ENCODE data around the gene TBX4. TPM values are rescaled to one million over a fixed set of nuclear protein-coding genes. Genes with fewer than 3 reads are reported as not detected.
"Not testable (repeated sequence)": the region's sequence is repeated elsewhere in the genome, so short reads cannot be mapped to it uniquely, and the experiment has no call there.

The TBX4 gene
- polyA plus RNA-seq, 6 donors from 2014 or later, result not detected

DNA sequence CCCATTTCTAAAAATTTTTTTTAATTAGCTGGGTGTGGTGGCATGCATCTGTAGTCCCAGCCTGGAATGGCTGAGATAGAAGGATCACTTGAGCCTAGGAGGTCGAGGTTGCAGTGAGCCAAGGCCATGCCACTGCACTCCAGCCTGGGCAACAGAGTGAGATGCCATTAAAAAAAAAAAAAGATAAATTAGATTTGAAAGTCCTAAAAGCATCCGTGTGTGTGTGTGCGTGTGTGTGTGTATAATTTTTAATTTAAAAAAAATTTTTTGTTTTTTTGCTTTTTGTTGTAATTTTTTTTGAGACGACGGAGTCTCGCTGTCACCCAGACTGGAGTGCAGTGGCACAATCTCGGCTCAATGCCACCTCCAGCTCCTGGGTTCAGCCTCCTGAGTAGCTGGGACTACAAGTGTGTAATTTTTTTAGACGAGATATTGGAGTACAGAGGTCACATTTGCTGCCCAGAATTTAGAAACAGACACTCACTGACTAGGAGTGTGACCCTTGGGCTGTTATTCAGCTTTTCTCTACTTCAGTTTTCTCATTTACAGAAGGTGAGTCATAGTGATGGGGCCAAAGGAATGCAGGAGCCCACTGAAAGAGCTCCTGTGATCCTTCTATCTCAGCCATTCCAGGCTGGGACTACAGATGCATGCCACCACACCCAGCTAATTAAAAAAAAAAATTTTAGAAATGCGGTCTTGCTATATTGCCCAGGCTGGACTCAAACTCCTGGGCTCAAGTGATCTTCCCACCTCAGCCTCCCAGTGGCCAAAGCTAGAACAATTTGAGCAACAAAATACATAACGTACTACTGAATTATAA is 25.5 kb upstream of the TBX4 start:
- no peak for DNase-seq
- Mint-ChIP-seq H3K4me1 (no peaks in the 10 kb centered on the region), H3K36me3 (no peaks in the 10 kb centered on the region), H3K9me3 (peaks cover 0 to 9% (median 0%) of the 10 kb centered on the region in 7 donors), H3K27me3 (peaks cover 32 to 61% (median 46%) of the 10 kb centered on the region in 3 donors), H3K4me3 (peak overlapping the region in 1 of 8 donors; percentile 33), H3K27ac (no peak overlapping the region)
- no peak for ATAC-seq (ENCODE audit: low read depth in 2 of 2)

- H3K4me1 Mint-ChIP-seq, result no peaks in the 10 kb centered on the region
- peaks cover 31 to 57% (median 42%) of the 10 kb centered on the region in 3 donors for H3K27me3 Mint-ChIP-seq
- DNase-seq (no peak), ATAC-seq (ENCODE audit: low read depth in 2 of 2) (no peak)
- peaks cover 0 to 9% (median 0%) of the 10 kb centered on the region in 7 donors for H3K9me3 Mint-ChIP-seq
- no peaks in the 10 kb centered on the region for H3K36me3 Mint-ChIP-seq
- H3K27ac Mint-ChIP-seq, result no peak overlapping the region
- no peak overlapping the region for H3K4me3 Mint-ChIP-seq
Observed at GRCh38 chr17:61427567-61427966, 24.7 kb upstream of the TBX4 start.

- Mint-ChIP-seq H3K36me3 (peaks cover 0 to 1% of the 10 kb centered on the region in 2 donors), H3K27me3 (peaks cover 33 to 60% (median 34%) of the 10 kb centered on the region in 3 donors), H3K9me3 (peaks cover 0 to 11% (median under 1%) of the 10 kb centered on the region in 7 donors), H3K4me1 (no peaks in the 10 kb centered on the region), H3K4me3 (no peak overlapping the region), H3K27ac (no peak overlapping the region)
- DNase-seq, result no peak
- ATAC-seq (ENCODE audit: low read depth in 2 of 2), result no peak
Observed at GRCh38 chr17:61429274-61429673, 22.9 kb upstream of the TBX4 start.

- peaks cover 0 to 16% (median 6%) of the 10 kb centered on the region in 7 donors for H3K9me3 Mint-ChIP-seq
- not testable (repeated sequence) for H3K4me3 Mint-ChIP-seq; ATAC-seq (ENCODE audit: low read depth in 2 of 2); H3K27ac Mint-ChIP-seq; H3K4me1 Mint-ChIP-seq; DNase-seq; H3K36me3 Mint-ChIP-seq
- H3K27me3 Mint-ChIP-seq, result peaks cover 33 to 60% (median 35%) of the 10 kb centered on the region in 3 donors
Observed at GRCh38 chr17:61429831-61430230, 22.4 kb upstream of the TBX4 start.

DNA sequence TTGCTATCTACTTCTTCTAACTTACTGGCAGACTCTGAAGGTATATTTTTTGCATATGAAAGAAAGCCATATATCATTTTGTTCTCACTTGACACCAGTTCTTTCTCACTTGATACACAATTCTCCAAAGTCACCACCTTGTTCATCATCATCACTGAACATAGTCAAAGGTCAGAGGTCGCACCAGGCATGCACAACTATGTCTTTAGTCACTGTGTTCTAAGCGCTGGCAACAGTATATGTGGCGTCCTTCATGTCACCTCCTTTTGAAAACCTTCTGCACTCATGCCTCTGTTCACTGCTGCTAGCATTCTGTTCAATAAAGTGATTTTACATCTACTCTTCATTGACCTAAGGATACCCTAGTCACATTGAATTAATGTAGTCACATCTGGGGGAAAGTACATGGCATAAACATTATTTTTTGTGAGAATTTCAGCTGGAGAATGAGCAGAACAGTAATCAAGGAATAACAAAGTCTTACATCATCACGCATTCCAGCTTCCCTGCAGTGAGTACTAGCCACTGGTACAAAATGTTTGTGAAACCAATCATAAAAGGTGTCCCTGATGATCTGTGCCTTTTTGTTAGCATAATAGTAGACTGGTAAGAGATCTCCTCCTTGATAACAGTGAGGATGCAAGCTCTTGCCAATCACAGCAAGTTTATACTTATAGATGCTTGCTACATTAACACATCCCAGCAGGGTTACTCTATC is 20.5 kb upstream of the TBX4 start:
- ATAC-seq (ENCODE audit: low read depth in 2 of 2), result no peak
- H3K9me3 Mint-ChIP-seq, result peaks cover 0 to 35% (median 18%) of the 10 kb centered on the region in 7 donors
- no peaks in the 10 kb centered on the region for H3K4me1 Mint-ChIP-seq
- no peak for DNase-seq
- H3K4me3 Mint-ChIP-seq, result no peak overlapping the region
- peaks cover 34 to 58% (median 46%) of the 10 kb centered on the region in 3 donors for H3K27me3 Mint-ChIP-seq
- no peak overlapping the region for H3K27ac Mint-ChIP-seq
- peaks cover 0 to 17% of the 10 kb centered on the region in 2 donors for H3K36me3 Mint-ChIP-seq

DNA sequence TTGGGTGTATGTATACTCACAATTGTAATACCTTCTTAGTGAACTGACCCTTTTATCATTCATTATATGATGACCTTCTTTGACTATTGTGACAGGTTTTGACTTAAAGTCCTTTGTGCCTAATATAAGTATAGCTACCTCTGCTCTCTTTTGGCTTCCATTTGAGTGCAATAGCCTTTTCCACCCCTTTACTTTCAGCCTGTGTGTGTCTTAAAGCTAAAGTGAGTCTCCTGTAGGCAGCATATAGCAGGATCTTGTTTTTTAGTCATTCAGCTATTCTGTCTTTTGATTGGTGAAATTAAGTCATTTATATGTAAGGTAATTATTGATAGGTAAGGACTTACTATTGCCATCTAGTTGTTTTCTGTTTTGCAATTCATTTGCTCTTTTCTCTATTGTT is 15.9 kb upstream of the TBX4 start:
- H3K36me3 Mint-ChIP-seq, result peaks cover 7 to 51% of the 10 kb centered on the region in 2 donors
- no peaks in the 10 kb centered on the region for H3K4me1 Mint-ChIP-seq
- H3K4me3 Mint-ChIP-seq, result no peak overlapping the region
- DNase-seq, result no peak
- H3K9me3 Mint-ChIP-seq, result peaks cover 19 to 61% (median 37%) of the 10 kb centered on the region in 7 donors
- no peak for ATAC-seq (ENCODE audit: low read depth in 2 of 2)
- H3K27ac Mint-ChIP-seq, result no peak overlapping the region
- peaks cover 60 to 80% (median 76%) of the 10 kb centered on the region in 3 donors for H3K27me3 Mint-ChIP-seq

GRCh38 chr17:61436995-61437704 is 15.1 kb upstream of the TBX4 start:
- no peak for DNase-seq
- Mint-ChIP-seq H3K4me1 (no peaks in the 10 kb centered on the region), H3K9me3 (peaks cover 19 to 65% (median 37%) of the 10 kb centered on the region in 7 donors), H3K4me3 (no peak overlapping the region), H3K27ac (no peak overlapping the region), H3K27me3 (peaks cover 60 to 81% (median 76%) of the 10 kb centered on the region in 3 donors), H3K36me3 (peaks cover 7 to 51% of the 10 kb centered on the region in 2 donors)
- ATAC-seq (ENCODE audit: low read depth in 2 of 2), result no peak

DNA sequence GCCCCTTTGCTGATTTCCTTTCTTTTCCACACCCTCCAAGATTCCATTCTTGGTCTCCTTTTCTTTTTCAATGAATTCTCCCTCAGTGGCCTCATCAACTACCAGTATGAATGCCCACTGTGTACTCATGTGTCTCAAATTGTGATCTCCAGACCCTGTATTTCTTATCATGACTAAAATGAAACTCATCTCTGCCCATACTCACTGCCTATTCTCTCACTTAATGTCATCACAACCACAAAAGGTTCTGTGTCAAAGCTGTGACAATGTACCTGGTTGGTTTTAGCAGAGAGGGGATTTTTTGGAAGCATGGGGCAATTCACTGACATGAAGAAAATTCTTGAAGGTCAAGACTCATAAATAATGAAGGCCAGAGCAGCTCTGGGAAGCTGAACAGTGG is 11.5 kb upstream of the TBX4 start:
- peaks cover 16 to 50% (median 25%) of the 10 kb centered on the region in 7 donors for H3K9me3 Mint-ChIP-seq
- no peak overlapping the region for H3K27ac Mint-ChIP-seq
- H3K36me3 Mint-ChIP-seq, result peaks cover 7 to 35% of the 10 kb centered on the region in 2 donors
- H3K27me3 Mint-ChIP-seq, result peaks cover 55 to 82% (median 79%) of the 10 kb centered on the region in 3 donors
- no peak for DNase-seq
- no peaks in the 10 kb centered on the region for H3K4me1 Mint-ChIP-seq
- no peak for ATAC-seq (ENCODE audit: low read depth in 2 of 2)
- no peak overlapping the region for H3K4me3 Mint-ChIP-seq

GRCh38 chr17:61441507-61441906 is 10.7 kb upstream of the TBX4 start:
- Mint-ChIP-seq H3K9me3 (peaks cover 10 to 42% (median 19%) of the 10 kb centered on the region in 7 donors), H3K27me3 (peaks cover 56 to 87% (median 79%) of the 10 kb centered on the region in 3 donors), H3K36me3 (peaks cover 7 to 35% of the 10 kb centered on the region in 2 donors)
- DNase-seq; H3K27ac Mint-ChIP-seq; H3K4me3 Mint-ChIP-seq; ATAC-seq (ENCODE audit: low read depth in 2 of 2); H3K4me1 Mint-ChIP-seq: not testable (repeated sequence)

DNA sequence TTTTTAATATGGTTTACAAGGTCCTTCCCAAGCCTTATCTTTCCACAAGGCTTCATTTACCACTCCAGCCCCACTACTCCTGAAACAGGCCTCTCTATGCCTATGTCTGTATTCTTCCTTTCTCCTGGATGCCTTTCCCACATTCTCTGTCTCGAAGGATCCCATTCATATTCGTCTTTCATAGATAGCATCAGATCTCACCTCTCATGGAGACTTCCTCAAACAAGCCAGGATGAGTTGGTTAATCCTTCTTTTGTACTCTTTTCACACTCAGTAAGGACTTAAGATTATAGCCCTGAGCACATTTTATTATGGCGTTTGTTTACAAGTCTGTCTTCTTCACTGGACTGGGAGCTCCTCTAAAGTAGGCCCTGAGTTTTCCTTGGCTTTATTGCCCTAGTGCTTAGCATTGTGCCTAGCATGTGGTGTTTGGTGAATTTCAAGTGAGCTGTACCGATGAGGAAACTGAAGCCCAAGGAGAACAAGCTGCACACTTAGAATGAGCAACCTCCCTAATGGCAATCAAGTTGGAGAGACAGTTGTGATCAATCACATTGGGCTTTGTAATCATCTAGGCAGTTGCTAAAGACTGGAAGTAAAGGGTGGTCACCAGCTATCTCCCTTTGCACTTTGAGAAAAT is 10.0 kb upstream of the TBX4 start:
- Mint-ChIP-seq H3K4me1 (no peaks in the 10 kb centered on the region), H3K36me3 (peaks cover 3 to 29% of the 10 kb centered on the region in 2 donors), H3K9me3 (peaks cover 7 to 34% (median 15%) of the 10 kb centered on the region in 7 donors), H3K27ac (no peak overlapping the region), H3K4me3 (no peak overlapping the region), H3K27me3 (peaks cover 57 to 88% (median 80%) of the 10 kb centered on the region in 3 donors)
- DNase-seq (no peak), ATAC-seq (ENCODE audit: low read depth in 2 of 2) (no peak)

GRCh38 chr17:61442878-61443474 is 9.2 kb upstream of the TBX4 start:
- peaks cover 0 to 23% of the 10 kb centered on the region in 2 donors for H3K36me3 Mint-ChIP-seq
- no peak for ATAC-seq (ENCODE audit: low read depth in 2 of 2)

DNA sequence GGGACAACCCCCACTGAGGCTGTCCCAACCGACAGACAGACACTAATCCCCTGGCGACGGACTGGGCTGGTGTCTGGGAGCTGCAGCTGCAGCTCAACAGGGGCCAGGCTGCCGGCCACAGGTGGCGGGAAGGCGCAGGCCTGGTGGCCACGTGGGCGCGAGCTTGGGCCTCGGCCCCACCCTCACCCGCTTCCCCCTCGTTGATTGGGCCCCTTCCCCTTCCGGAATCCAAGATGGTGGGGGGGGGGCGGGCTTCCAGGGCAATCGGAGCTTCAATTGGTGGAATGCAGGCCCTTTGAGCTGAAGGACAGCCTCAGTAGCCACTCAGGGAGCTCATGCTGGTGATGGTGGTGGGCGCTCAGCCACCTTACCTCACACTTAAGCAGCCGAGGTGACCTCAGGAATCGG is 8.7 kb upstream of the TBX4 start:
- H3K9me3 Mint-ChIP-seq, result peaks cover 3 to 24% (median 10%) of the 10 kb centered on the region in 7 donors
- H3K27me3 Mint-ChIP-seq, result peaks cover 64 to 89% (median 84%) of the 10 kb centered on the region in 3 donors
- no peak overlapping the region for H3K4me3 Mint-ChIP-seq
- DNase-seq (no peak), ATAC-seq (ENCODE audit: low read depth in 2 of 2) (no peak)
- H3K27ac Mint-ChIP-seq, result no peak overlapping the region
- H3K4me1 Mint-ChIP-seq, result no peaks in the 10 kb centered on the region
- peaks cover 0 to 23% of the 10 kb centered on the region in 2 donors for H3K36me3 Mint-ChIP-seq

More at GRCh38 chr17:61442878-61443474, 9.2 kb upstream of the TBX4 start:
- no peak overlapping the region for H3K27ac Mint-ChIP-seq
- DNase-seq, result no peak
- no peak overlapping the region for H3K4me3 Mint-ChIP-seq
- peaks cover 61 to 88% (median 80%) of the 10 kb centered on the region in 3 donors for H3K27me3 Mint-ChIP-seq
- no peaks in the 10 kb centered on the region for H3K4me1 Mint-ChIP-seq
- peaks cover 3 to 27% (median 12%) of the 10 kb centered on the region in 7 donors for H3K9me3 Mint-ChIP-seq

Data from naive B cell (primary cell).